Suprapubic skin (tissue), 4 donors: ENCODE results near the gene PTHLH.

Experiments
- CTCF ChIP-seq, 2 donors: fragments of 200-600 bp in 1 of 2; fragments of 450-650 bp in 1 of 2; sonication (generic) in 1 of 2; IDR thresholded peaks; one replicate each; pipeline ENCODE4 v1.5.1; 2016 to 2019; ENCODE audit warnings: antibody characterized with exemption in 2 of 2, mild to moderate bottlenecking in 1 of 2, moderate library complexity in 1 of 2
- EP300 ChIP-seq: sonication (generic); formaldehyde crosslinking; IDR thresholded peaks from one replicate; pipeline ENCODE4 v1.6.1; 2017; ENCODE audit warnings: antibody characterized with exemption
- POLR2AphosphoS5 ChIP-seq, 3 donors: sonication (generic); formaldehyde crosslinking; IDR thresholded peaks; one replicate each; pipeline ENCODE4 v1.6.1; 2017; ENCODE audit warnings: antibody characterized with exemption in 3 of 3

GRCh38 chr12:27953817-27954216 lies 18.7 kb downstream of the PTHLH start:
- TF ChIP-seq POLR2AphosphoS5 (IDR thresholded peaks at IDR 0.05) (no peak), CTCF (IDR thresholded peaks at IDR 0.05) (no peak), EP300 (no peak)
